AG04450 (cell line): ENCODE measurements around the gene BCL11B. TPM values are rescaled to one million over a fixed set of nuclear protein-coding genes. Genes with fewer than 3 reads are reported as not detected.

Source experiments
- CTCF ChIA-PET: fragments of 300-600, 350-600 bp; formaldehyde crosslinking; extraction: SDS; loops from one replicate; lab custom pipeline; 2022; ENCODE audit warnings: antibody characterized with exemption, inconsistent platforms; lab: Charles Lee
- POLR2A ChIA-PET: fragments of 350-600 bp; formaldehyde crosslinking; extraction: SDS; loops from one replicate; lab custom pipeline; 2021; ENCODE audit warnings: antibody characterized with exemption, inconsistent platforms; lab: Yijun Ruan, JAX
- DNase-seq: peaks from one replicate; pipeline ENCODE4 v3.0.0-alpha.2; 2011; ENCODE audit warnings: low read depth, low spot score
- H3K27ac ChIP-seq: one replicate; pipeline ENCODE4 v1.5.1; 2012; ENCODE audit warnings: low read depth, low read length, control low read depth
- H3K27me3 ChIP-seq: one replicate; pipeline ENCODE4 v1.6.0; 2012; ENCODE audit warnings: low read length; ENCODE audit not compliant: control insufficient read depth, insufficient read depth
- H3K4me3 ChIP-seq: 2 replicates; pipeline ENCODE4 v1.5.1; 2011; ENCODE audit warnings: mild to moderate bottlenecking, low read depth, low read length, control low read depth
- H3K9me3 ChIP-seq: 2 replicates; pipeline ENCODE4 v1.5.1; 2012; ENCODE audit warnings: low read length; ENCODE audit not compliant: control insufficient read depth, insufficient read depth
- polyA plus RNA-seq: library from polyadenylated mRNA; depleted of rRNA; stranded (reverse); fragments of >200 nt; gene quantifications from 2 replicates; pipeline ENCODE4 v1.2.3, GENCODE V29; 2011
- TF ChIP-seq, protein P1 (sequence below): IDR thresholded peaks from 2 replicates; pipeline ENCODE4 v1.5.1; 2011; ENCODE audit warnings: low read depth, low read length, control low read depth, inconsistent platforms

Gene BCL11B
- polyA plus RNA-seq, 1 experiment: not detected

- CTCF ChIA-PET: interaction anchor here (2.5 kb wide), 1 partner anchor 10 kb away, joined by 13 read pairs; no protein-coding TSS in a partner anchor
- TF ChIP-seq, protein P1, sequence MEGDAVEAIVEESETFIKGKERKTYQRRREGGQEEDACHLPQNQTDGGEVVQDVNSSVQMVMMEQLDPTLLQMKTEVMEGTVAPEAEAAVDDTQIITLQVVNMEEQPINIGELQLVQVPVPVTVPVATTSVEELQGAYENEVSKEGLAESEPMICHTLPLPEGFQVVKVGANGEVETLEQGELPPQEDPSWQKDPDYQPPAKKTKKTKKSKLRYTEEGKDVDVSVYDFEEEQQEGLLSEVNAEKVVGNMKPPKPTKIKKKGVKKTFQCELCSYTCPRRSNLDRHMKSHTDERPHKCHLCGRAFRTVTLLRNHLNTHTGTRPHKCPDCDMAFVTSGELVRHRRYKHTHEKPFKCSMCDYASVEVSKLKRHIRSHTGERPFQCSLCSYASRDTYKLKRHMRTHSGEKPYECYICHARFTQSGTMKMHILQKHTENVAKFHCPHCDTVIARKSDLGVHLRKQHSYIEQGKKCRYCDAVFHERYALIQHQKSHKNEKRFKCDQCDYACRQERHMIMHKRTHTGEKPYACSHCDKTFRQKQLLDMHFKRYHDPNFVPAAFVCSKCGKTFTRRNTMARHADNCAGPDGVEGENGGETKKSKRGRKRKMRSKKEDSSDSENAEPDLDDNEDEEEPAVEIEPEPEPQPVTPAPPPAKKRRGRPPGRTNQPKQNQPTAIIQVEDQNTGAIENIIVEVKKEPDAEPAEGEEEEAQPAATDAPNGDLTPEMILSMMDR: no peak
- DNase-seq: no peak
- peaks cover 36% of the 10 kb centered on the region for H3K27me3 ChIP-seq
- H3K9me3 ChIP-seq: peaks cover 4% of the 10 kb centered on the region; the same call in 1 of the 2 replicates
- H3K4me3 ChIP-seq: no peak overlapping the region
- POLR2A ChIA-PET: no interaction called here
- H3K27ac ChIP-seq: no peak overlapping the region
Measured at GRCh38 chr14:99276482-99276881, 4.5 kb upstream of the BCL11B start.

GRCh38 chr14:99275222-99275584 lies 3.2 kb upstream of the BCL11B start:
- Histone ChIP-seq H3K9me3 (peaks cover 4% of the 10 kb centered on the region; the same call in 1 of the 2 replicates), H3K4me3 (no peak overlapping the region), H3K27ac (no peak overlapping the region), H3K27me3 (peaks cover 40% of the 10 kb centered on the region)
- POLR2A ChIA-PET: no interaction called here
- CTCF ChIA-PET: interaction anchor here (0.7 to 2.5 kb wide), 3 partner anchors 9 to 953 kb away, joined by 4 to 13 read pairs (median 6); no protein-coding TSS in a partner anchor
- DNase-seq: no peak
- TF ChIP-seq, protein P1: no peak

DNA sequence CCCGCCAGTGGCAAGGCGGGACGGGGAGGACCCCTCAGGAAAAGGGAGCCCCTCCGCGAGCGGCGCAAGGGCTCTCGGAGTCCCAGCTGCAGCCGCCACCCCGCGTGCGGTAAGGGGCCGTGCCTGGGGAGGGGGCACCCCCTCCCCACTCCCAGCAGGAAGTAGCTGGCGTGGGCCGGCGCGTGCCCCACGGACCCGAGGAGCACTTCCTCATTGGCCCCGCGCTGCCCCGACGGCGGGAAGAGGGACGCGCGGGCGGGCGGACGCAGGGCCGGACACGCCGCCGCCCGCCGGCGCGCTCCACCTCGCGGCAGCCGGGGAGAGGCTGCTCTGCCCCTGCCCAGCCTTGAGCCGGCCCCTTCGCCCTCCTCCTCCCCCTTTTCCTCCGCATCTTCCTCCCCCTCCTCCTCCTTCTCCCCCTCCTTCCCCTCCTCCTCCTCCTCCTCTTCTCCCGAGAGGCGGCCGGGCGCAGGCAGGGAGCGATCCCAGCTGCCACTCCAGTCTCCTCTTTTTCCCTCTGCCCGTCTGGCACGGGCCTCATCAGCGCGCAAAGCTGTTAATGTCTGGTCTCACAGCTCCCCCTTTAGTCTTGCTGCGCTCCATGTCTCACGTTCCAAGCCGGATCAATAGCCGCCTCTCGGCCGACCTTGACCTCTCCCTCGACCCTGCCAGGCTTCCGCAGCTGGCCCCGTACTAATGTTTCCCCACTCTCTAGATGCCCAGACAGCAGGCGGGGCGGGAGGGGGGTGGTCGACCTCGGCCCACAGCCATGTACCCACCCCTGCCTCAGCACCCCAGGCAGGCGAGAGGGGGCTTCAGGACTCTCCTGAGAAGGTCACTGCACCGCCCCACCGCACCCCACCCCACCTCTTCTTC lies 2.6 kb upstream of the BCL11B start:
- TF ChIP-seq, protein P1: peak; percentile 18; the same call in 1 of the 2 replicates
- Histone ChIP-seq H3K27ac (no peak overlapping the region), H3K9me3 (peaks cover 4% of the 10 kb centered on the region; the same call in 1 of the 2 replicates), H3K27me3 (peaks cover 41% of the 10 kb centered on the region), H3K4me3 (peak overlapping the region; percentile 34)
- ChIA-PET CTCF (interaction anchor here (0.7 to 2.5 kb wide), 3 partner anchors 8 to 952 kb away, joined by 4 to 13 read pairs (median 6); no protein-coding TSS in a partner anchor), POLR2A (no interaction called here)
- no peak for DNase-seq

GRCh38 chr14:99273766-99274345 lies 1.9 kb upstream of the BCL11B start:
- Histone ChIP-seq H3K4me3 (peak overlapping the region; percentile 34), H3K9me3 (peaks cover 4% of the 10 kb centered on the region; the same call in 1 of the 2 replicates), H3K27me3 (peaks cover 43% of the 10 kb centered on the region), H3K27ac (no peak overlapping the region)
- POLR2A ChIA-PET: no interaction called here
- no peak for DNase-seq
- CTCF ChIA-PET: no interaction called here
- TF ChIP-seq, protein P1: no peak
